Loucy (cell line): ENCODE data around the gene TESMIN.

Experiments
- H2AFZ ChIP-seq: fragments of 200-600 bp; sonication (generic); 2 replicates; pipeline ENCODE4 v1.6.0; 2016; ENCODE audit warnings: antibody characterized with exemption, mild to moderate bottlenecking, low read length, moderate library complexity
- H3F3A ChIP-seq: fragments of 200-600 bp; 2 replicates; pipeline ENCODE4 v1.6.0; 2016; ENCODE audit warnings: antibody characterized with exemption, low read depth, mild to moderate bottlenecking
- H3K27me3 ChIP-seq: fragments of 200-600 bp; sonication (generic); 2 replicates; pipeline ENCODE4 v1.6.1; 2014; ENCODE audit warnings: low read length, mild to moderate bottlenecking; ENCODE audit not compliant: insufficient read depth, poor library complexity, severe bottlenecking
- H3K36me3 ChIP-seq: fragments of 200-600 bp; sonication (generic); 2 replicates; pipeline ENCODE4 v1.6.1; 2016; ENCODE audit warnings: low read length; ENCODE audit not compliant: insufficient read depth
- H3K4me1 ChIP-seq: fragments of 200-600 bp; sonication (generic); 2 replicates; pipeline ENCODE4 v1.5.1; 2014; ENCODE audit warnings: low read length, mild to moderate bottlenecking; ENCODE audit not compliant: insufficient read depth, poor library complexity, severe bottlenecking
- H3K4me2 ChIP-seq: fragments of 200-600 bp; sonication (generic); 2 replicates; pipeline ENCODE4 v1.6.0; 2014; ENCODE audit warnings: antibody characterized with exemption, low read length, low read depth, mild to moderate bottlenecking; ENCODE audit not compliant: poor library complexity, severe bottlenecking
- H3K4me3 ChIP-seq: fragments of 200-600 bp; sonication (generic); 2 replicates; pipeline ENCODE4 v1.5.1; 2014; ENCODE audit warnings: low read length, mild to moderate bottlenecking, mixed read lengths; ENCODE audit not compliant: poor library complexity, severe bottlenecking
- H3K79me2 ChIP-seq: fragments of 200-600 bp; sonication (generic); 2 replicates; pipeline ENCODE4 v1.6.1; 2014; ENCODE audit warnings: low read length; ENCODE audit not compliant: insufficient read depth
- H3K9ac ChIP-seq: fragments of 200-600 bp; sonication (generic); 2 replicates; pipeline ENCODE4 v1.6.0; 2014; ENCODE audit warnings: mild to moderate bottlenecking, low read depth, low read length, moderate library complexity; ENCODE audit not compliant: poor library complexity, severe bottlenecking
- H3K9me2 ChIP-seq: fragments of 200-600 bp; sonication (generic); replicated peaks from 2 replicates; pipeline ENCODE4 v1.6.1; 2016; ENCODE audit warnings: low read depth, low read length, mixed read lengths
- H3K9me3 ChIP-seq: fragments of 200-600 bp; sonication (generic); 2 replicates; pipeline ENCODE4 v1.6.1; 2014; ENCODE audit warnings: mild to moderate bottlenecking, antibody characterized with exemption, low read length, low read depth; ENCODE audit not compliant: insufficient read depth
- H4K20me1 ChIP-seq: fragments of 200-600 bp; sonication (generic); 2 replicates; pipeline ENCODE4 v1.6.0; 2014; ENCODE audit warnings: antibody characterized with exemption, low read length, mild to moderate bottlenecking; ENCODE audit not compliant: insufficient read depth, poor library complexity, severe bottlenecking
- EZH2phosphoT487 ChIP-seq: fragments of 200-600 bp; IDR thresholded peaks from 2 replicates; pipeline ENCODE4 v1.6.1; 2018; ENCODE audit warnings: antibody characterized with exemption, mild to moderate bottlenecking, moderate library complexity, borderline replicate concordance
- TF ChIP-seq, protein P1 (sequence below): fragments of 200-600 bp; sonication (generic); conservative IDR thresholded peaks from 2 replicates; pipeline ENCODE4 v1.5.1; 2014; ENCODE audit warnings: mild to moderate bottlenecking, antibody characterized with exemption, low read length

TESMIN gene

GRCh38 chr11:68776442-68777235 is 25.3 kb upstream of the TESMIN start:
- H3K36me3 ChIP-seq = peaks cover 89% of the 10 kb centered on the region
- no peak overlapping the region for H3K4me2 ChIP-seq
- H3K9ac ChIP-seq = no peak overlapping the region

GRCh38 chr11:68775951-68776388 is 24.6 kb upstream of the TESMIN start:
- Histone ChIP-seq H3K9me2 (no peaks in the 10 kb centered on the region), H3K9ac (no peak overlapping the region), H3K4me2 (no peak overlapping the region), H4K20me1 (no peaks in the 10 kb centered on the region), H3K4me3 (no peak overlapping the region), H3K79me2 (no peaks in the 10 kb centered on the region), H3F3A (no peaks in the 10 kb centered on the region), H3K4me1 (no peaks in the 10 kb centered on the region), H3K36me3 (peaks cover 91% of the 10 kb centered on the region), H3K9me3 (no peaks in the 10 kb centered on the region), H2AFZ (no peak overlapping the region), H3K27me3 (no peaks in the 10 kb centered on the region)
- no peak for TF ChIP-seq EZH2phosphoT487
- TF ChIP-seq, protein P1, sequence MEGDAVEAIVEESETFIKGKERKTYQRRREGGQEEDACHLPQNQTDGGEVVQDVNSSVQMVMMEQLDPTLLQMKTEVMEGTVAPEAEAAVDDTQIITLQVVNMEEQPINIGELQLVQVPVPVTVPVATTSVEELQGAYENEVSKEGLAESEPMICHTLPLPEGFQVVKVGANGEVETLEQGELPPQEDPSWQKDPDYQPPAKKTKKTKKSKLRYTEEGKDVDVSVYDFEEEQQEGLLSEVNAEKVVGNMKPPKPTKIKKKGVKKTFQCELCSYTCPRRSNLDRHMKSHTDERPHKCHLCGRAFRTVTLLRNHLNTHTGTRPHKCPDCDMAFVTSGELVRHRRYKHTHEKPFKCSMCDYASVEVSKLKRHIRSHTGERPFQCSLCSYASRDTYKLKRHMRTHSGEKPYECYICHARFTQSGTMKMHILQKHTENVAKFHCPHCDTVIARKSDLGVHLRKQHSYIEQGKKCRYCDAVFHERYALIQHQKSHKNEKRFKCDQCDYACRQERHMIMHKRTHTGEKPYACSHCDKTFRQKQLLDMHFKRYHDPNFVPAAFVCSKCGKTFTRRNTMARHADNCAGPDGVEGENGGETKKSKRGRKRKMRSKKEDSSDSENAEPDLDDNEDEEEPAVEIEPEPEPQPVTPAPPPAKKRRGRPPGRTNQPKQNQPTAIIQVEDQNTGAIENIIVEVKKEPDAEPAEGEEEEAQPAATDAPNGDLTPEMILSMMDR = no peak

More at GRCh38 chr11:68776442-68777235, 25.3 kb upstream of the TESMIN start:
- no peak overlapping the region for H3K4me3 ChIP-seq
- no peaks in the 10 kb centered on the region for H3K27me3 ChIP-seq
- H3K79me2 ChIP-seq = no peaks in the 10 kb centered on the region
- no peaks in the 10 kb centered on the region for H3K9me3 ChIP-seq
- H3K9me2 ChIP-seq = no peaks in the 10 kb centered on the region
- H3K4me1 ChIP-seq = no peaks in the 10 kb centered on the region
- TF ChIP-seq, protein P1 = no peak
- no peak for TF ChIP-seq EZH2phosphoT487
- no peak overlapping the region for H2AFZ ChIP-seq
- no peaks in the 10 kb centered on the region for H4K20me1 ChIP-seq
- H3F3A ChIP-seq = no peaks in the 10 kb centered on the region

DNA sequence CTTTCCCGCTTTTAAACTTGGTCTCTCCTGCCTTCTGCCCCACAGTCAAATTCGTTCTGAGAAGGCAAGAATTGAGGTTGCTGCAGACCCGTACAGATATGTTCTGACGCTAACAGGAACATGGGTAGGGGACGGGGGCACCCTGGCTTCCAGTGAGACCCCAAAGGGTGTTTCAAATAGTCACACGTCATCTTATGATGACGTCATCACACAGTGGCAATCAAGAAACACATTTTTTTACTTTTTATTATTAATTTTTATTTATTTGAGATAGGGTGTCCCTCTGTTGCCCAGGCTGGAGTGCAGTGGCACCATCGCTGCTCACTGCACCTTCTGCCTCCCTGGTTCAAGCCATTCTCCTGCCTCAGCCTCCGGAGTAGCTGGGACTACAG is 22.9 kb upstream of the TESMIN start:
- H3K36me3 ChIP-seq = peaks cover 91% of the 10 kb centered on the region
- H2AFZ ChIP-seq = no peak overlapping the region
- no peaks in the 10 kb centered on the region for H3K9me3 ChIP-seq
- H3F3A ChIP-seq = no peaks in the 10 kb centered on the region
- H4K20me1 ChIP-seq = no peaks in the 10 kb centered on the region
- no peaks in the 10 kb centered on the region for H3K79me2 ChIP-seq
- H3K4me3 ChIP-seq = no peak overlapping the region
- no peaks in the 10 kb centered on the region for H3K4me1 ChIP-seq
- TF ChIP-seq EZH2phosphoT487 = no peak
- TF ChIP-seq, protein P1 = no peak
- no peaks in the 10 kb centered on the region for H3K9me2 ChIP-seq
- no peaks in the 10 kb centered on the region for H3K27me3 ChIP-seq
- no peak overlapping the region for H3K9ac ChIP-seq
- H3K4me2 ChIP-seq = no peak overlapping the region
